Activated CD8-positive, alpha-beta memory T cell treated with anti-CD3 and anti-CD28 coated beads for 24 hours (primary cell): ENCODE data around the gene CASZ1.

Experiments used
- DNase-seq: peaks from one replicate; pipeline ENCODE4 v3.0.0-alpha.2; 2020

The CASZ1 gene

GRCh38 chr1:10703702-10704101 lies 92.7 kb downstream of the CASZ1 start:
- DNase-seq, result no peak

- no peak for DNase-seq
Observed at GRCh38 chr1:10701145-10701544, 95.3 kb downstream of the CASZ1 start.

- DNase-seq, result no peak
Observed at GRCh38 chr1:10699470-10699835, 97.0 kb downstream of the CASZ1 start.

- no peak for DNase-seq
Observed at GRCh38 chr1:10698726-10699469, 97.5 kb downstream of the CASZ1 start.

- no peak for DNase-seq
Observed at GRCh38 chr1:10697621-10698160, 98.8 kb downstream of the CASZ1 start.

GRCh38 chr1:10696977-10697376 lies 99.5 kb downstream of the CASZ1 start:
- peak; percentile 73 for DNase-seq

GRCh38 chr1:10694633-10695627 lies 101.5 kb downstream of the CASZ1 start:
- DNase-seq, result peak; percentile 84

GRCh38 chr1:10694274-10694632 lies 102.2 kb downstream of the CASZ1 start:
- peak; percentile 75 for DNase-seq

GRCh38 chr1:10693497-10694273 lies 102.8 kb downstream of the CASZ1 start:
- DNase-seq, result peak; percentile 78

- no peak for DNase-seq
Observed at GRCh38 chr1:10693152-10693496, 103.3 kb downstream of the CASZ1 start.

- peak; percentile 80 for DNase-seq
Observed at GRCh38 chr1:10692401-10693021, 103.9 kb downstream of the CASZ1 start.

GRCh38 chr1:10691740-10692125 lies 104.7 kb downstream of the CASZ1 start:
- DNase-seq, result no peak

GRCh38 chr1:10691075-10691739 lies 105.2 kb downstream of the CASZ1 start:
- DNase-seq, result no peak

- no peak for DNase-seq
Observed at GRCh38 chr1:10690484-10690883, 106.0 kb downstream of the CASZ1 start.

GRCh38 chr1:10688409-10688786 lies 108.0 kb downstream of the CASZ1 start:
- DNase-seq, result no peak

- DNase-seq, result no peak
Observed at GRCh38 chr1:10687782-10688408, 108.6 kb downstream of the CASZ1 start.

GRCh38 chr1:10687251-10687651 lies 109.2 kb downstream of the CASZ1 start:
- no peak for DNase-seq

- DNase-seq, result no peak
Observed at GRCh38 chr1:10686404-10687040, 109.9 kb downstream of the CASZ1 start.

- no peak for DNase-seq
Observed at GRCh38 chr1:10685808-10686403, 110.5 kb downstream of the CASZ1 start.

- DNase-seq, result no peak
Observed at GRCh38 chr1:10685196-10685807, 111.1 kb downstream of the CASZ1 start.
